HG02885 (cell line): ENCODE data around the gene ZDHHC1.
"Not testable (repeated sequence)": the region's sequence is repeated elsewhere in the genome, so short reads cannot be mapped to it uniquely, and the experiment has no call there.

Experiments used
- ATAC-seq: cut with Tn5 transposase; IDR thresholded peaks from one replicate; pipeline ENCODE4 v1.9.1; 2021; ENCODE audit warnings: mild to moderate bottlenecking; ENCODE audit not compliant: unreplicated experiment, poor library complexity

ZDHHC1 gene

GRCh38 chr16:67378642-67379041 is 37.6 kb downstream of the ZDHHC1 start:
- ATAC-seq, result no peak

GRCh38 chr16:67376012-67376411 is 40.3 kb downstream of the ZDHHC1 start:
- ATAC-seq, result not testable (repeated sequence)

GRCh38 chr16:67372664-67373063 is 43.6 kb downstream of the ZDHHC1 start:
- ATAC-seq, result no peak

GRCh38 chr16:67370661-67371060 is 45.6 kb downstream of the ZDHHC1 start:
- no peak for ATAC-seq

- ATAC-seq, result no peak
These were observed 51.6 kb downstream of the ZDHHC1 start for GRCh38 chr16:67364600-67365235.

- no peak for ATAC-seq
These were observed 55.2 kb downstream of the ZDHHC1 start for GRCh38 chr16:67361038-67361437.

GRCh38 chr16:67359540-67360269 is 56.6 kb downstream of the ZDHHC1 start:
- ATAC-seq, result not testable (repeated sequence)

GRCh38 chr16:67357561-67357960 is 58.7 kb downstream of the ZDHHC1 start:
- no peak for ATAC-seq

GRCh38 chr16:67356396-67356795 is 59.9 kb downstream of the ZDHHC1 start:
- no peak for ATAC-seq

- not testable (repeated sequence) for ATAC-seq
These were observed 63.8 kb downstream of the ZDHHC1 start for GRCh38 chr16:67352463-67352862.

- ATAC-seq, result no peak
These were observed 66.0 kb downstream of the ZDHHC1 start for GRCh38 chr16:67350324-67350723.

GRCh38 chr16:67349172-67349571 is 67.1 kb downstream of the ZDHHC1 start:
- ATAC-seq, result no peak

GRCh38 chr16:67346341-67346740 is 69.9 kb downstream of the ZDHHC1 start:
- ATAC-seq, result no peak

GRCh38 chr16:67345401-67345800 is 70.9 kb downstream of the ZDHHC1 start:
- no peak for ATAC-seq
